Thyroid gland (tissue), 4 donors: ENCODE results near the gene GPR107. TPM values are rescaled to one million over a fixed set of nuclear protein-coding genes. Genes with fewer than 3 reads are reported as not detected.
A peak's percentile ranks its signal among the peaks of the same experiment; 100 is the strongest.

Experiments used
- DNase-seq, 2 donors: peaks; one replicate each; pipeline ENCODE4 v3.0.0-alpha.2; 2019
- H3K27ac ChIP-seq, 3 donors: fragments of 200-600 bp; sonication (generic); 1 replicate in 2 of 3; 2 replicates in 1 of 3; pipeline ENCODE4 v1.5.1; 2016 to 2019; ENCODE audit warnings: mild to moderate bottlenecking in 1 of 3, moderate library complexity in 1 of 3
- H3K27me3 ChIP-seq: fragments of 200-600 bp; sonication (generic); one replicate; pipeline ENCODE4 v1.5.1; 2019
- H3K36me3 ChIP-seq, 2 donors: fragments of 200-600 bp; sonication (generic); one replicate each; pipeline ENCODE4 v1.5.1; 2016 to 2019
- H3K4me1 ChIP-seq, 2 donors: fragments of 200-600 bp; sonication (generic); one replicate each; pipeline ENCODE4 v1.5.1; 2017 to 2019
- H3K4me3 ChIP-seq, 3 donors: fragments of 200-600 bp; sonication (generic); replicated peaks in 1 of 3; 1 replicate in 2 of 3; 2 replicates in 1 of 3; pipeline ENCODE4 v1.5.1; 2016; ENCODE audit warnings: mild to moderate bottlenecking in 1 of 3
- H3K9me3 ChIP-seq: fragments of 200-600 bp; sonication (generic); one replicate; pipeline ENCODE4 v1.5.1; 2017
- POLR2A ChIP-seq, 2 donors: fragments of 450-650 bp; IDR thresholded peaks; one replicate each; pipeline ENCODE4 v1.6.1; 2017; ENCODE audit warnings: antibody characterized with exemption in 2 of 2, mild to moderate bottlenecking in 2 of 2, moderate library complexity in 1 of 2
- WGBS, 2 donors: methylation state at CpG; one replicate each; pipeline ENCODE4 v1.1.5; 2017; 5-methylcytosine and 5-hydroxymethylcytosine counted together
- intact Hi-C: fragments of 100-400 bp; cut with DNase I; formaldehyde crosslinking; loops from one replicate; pipeline ENCODE4 v1.15.1; 2023
- total RNA-seq, 4 donors: library from RNA; depleted of rRNA; stranded (reverse); fragments of >200 nt; gene quantifications; one replicate each; pipeline ENCODE4 v1.2.3, GENCODE V29; 2016
- TF ChIP-seq, protein P1 (sequence below), 6 experiments: fragments of 200-600 bp in 3 of 6; fragments of 450-650 bp in 3 of 6; sonication (generic) in 3 of 6; IDR thresholded peaks; one replicate each; pipeline ENCODE4 v1.5.1; 2016 to 2019; ENCODE audit warnings: antibody characterized with exemption in 6 of 6, mild to moderate bottlenecking in 2 of 6, inconsistent platforms in 1 of 6, moderate library complexity in 1 of 6

GPR107 gene
- total RNA-seq, 4 donors from 2014 or later = 43.5 to 65.6 (median 58.7) TPM

DNA sequence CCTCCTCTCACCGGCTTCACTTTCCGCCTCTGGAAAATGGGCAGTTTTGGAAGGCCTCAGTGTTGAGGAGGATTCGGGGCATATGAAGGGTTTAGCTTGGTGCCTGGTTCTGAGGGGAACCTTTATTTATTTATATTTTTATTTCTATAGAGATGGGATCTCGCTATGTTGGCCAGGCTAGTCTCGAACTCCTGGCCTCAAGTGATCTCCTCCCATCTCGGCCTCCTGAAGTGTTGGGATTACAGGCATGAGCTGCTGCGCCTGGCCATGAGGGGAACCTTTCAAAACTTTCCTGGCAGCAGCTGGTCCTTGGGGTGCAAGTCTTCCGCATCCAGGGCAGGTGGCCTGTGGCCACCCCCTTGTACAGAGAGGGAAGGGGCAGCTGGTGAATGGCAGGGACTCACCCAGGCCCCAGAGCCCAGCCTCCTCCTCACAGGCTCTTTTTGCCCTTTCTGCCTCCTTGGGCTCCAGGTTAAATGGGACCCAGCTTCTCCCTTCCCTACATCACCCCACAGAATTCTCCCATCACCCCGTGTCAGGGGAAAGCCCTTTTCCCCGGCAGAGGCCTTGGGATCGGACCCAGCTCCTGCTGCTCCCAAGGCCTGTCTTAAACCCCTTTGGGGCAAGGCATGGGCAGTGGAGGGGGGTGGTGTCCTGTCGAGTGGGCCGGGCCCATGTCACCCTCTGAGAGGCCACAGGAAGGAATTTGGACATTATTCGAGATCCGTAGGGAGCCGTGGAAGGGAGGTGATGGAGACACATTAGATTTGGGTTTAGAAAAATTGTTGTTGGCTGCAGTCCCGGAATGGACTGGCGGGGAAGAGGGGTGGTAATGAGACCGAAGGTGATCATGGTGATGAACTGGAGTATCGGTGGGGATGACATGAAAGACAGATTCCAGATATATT, 124.4 kb downstream of the GPR107 start:
- TF ChIP-seq, protein P1, sequence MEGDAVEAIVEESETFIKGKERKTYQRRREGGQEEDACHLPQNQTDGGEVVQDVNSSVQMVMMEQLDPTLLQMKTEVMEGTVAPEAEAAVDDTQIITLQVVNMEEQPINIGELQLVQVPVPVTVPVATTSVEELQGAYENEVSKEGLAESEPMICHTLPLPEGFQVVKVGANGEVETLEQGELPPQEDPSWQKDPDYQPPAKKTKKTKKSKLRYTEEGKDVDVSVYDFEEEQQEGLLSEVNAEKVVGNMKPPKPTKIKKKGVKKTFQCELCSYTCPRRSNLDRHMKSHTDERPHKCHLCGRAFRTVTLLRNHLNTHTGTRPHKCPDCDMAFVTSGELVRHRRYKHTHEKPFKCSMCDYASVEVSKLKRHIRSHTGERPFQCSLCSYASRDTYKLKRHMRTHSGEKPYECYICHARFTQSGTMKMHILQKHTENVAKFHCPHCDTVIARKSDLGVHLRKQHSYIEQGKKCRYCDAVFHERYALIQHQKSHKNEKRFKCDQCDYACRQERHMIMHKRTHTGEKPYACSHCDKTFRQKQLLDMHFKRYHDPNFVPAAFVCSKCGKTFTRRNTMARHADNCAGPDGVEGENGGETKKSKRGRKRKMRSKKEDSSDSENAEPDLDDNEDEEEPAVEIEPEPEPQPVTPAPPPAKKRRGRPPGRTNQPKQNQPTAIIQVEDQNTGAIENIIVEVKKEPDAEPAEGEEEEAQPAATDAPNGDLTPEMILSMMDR (IDR thresholded peaks at IDR 0.05) = no peak
- TF ChIP-seq POLR2A (IDR thresholded peaks at IDR 0.05) = no peak
- H3K4me1 ChIP-seq = peaks cover 13 to 23% of the 10 kb centered on the region in 2 donors
- H3K27me3 ChIP-seq = no peaks in the 10 kb centered on the region
- DNase-seq = no peak
- WGBS, 2 donors = 72 to 77% methylated on average over 19 to 20 of the region's 20 CpGs
- peak overlapping the region in 1 of 3 donors; percentile 12 for H3K27ac ChIP-seq
- H3K9me3 ChIP-seq = no peaks in the 10 kb centered on the region
- no peak overlapping the region for H3K4me3 ChIP-seq
- no peaks in the 10 kb centered on the region for H3K36me3 ChIP-seq
- intact Hi-C loops = no loop called here

GRCh38 chr9:130179331-130179907, 125.7 kb downstream of the GPR107 start:
- intact Hi-C loops = no loop called here
- TF ChIP-seq POLR2A (IDR thresholded peaks at IDR 0.05) = no peak
- H3K4me3 ChIP-seq = no peak overlapping the region
- DNase-seq = no peak
- H3K4me1 ChIP-seq = peaks cover 13 to 24% of the 10 kb centered on the region in 2 donors
- 86 to 88% methylated on average over 2 of the region's 2 CpGs for WGBS, 2 donors
- H3K27ac ChIP-seq = no peak overlapping the region
- no peaks in the 10 kb centered on the region for H3K9me3 ChIP-seq
- no peaks in the 10 kb centered on the region for H3K27me3 ChIP-seq
- H3K36me3 ChIP-seq = no peaks in the 10 kb centered on the region

DNA sequence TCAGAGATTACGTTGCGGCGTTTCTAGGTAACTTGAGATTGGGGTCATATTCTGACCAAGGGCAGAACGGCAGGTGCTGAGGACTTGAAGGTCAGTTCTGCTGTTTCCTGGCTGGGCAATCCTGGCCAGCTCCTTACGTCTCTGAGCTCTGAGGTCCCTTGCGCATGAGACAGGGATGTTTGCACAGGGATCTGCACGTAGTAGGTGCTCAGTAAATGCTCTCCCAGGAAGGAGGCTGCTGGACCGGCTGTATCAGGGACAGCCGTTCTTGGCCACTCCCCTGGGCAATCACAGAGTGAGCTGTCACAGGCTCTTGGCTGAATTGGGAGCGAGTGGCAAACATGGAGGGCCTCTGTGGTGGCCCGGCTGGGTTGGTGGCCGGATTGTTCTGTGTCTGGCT, 126.8 kb downstream of the GPR107 start:
- Histone ChIP-seq H3K4me3 (no peak overlapping the region), H3K4me1 (peaks cover 13 to 27% of the 10 kb centered on the region in 2 donors), H3K36me3 (no peaks in the 10 kb centered on the region), H3K9me3 (no peaks in the 10 kb centered on the region), H3K27ac (no peak overlapping the region), H3K27me3 (no peaks in the 10 kb centered on the region)
- TF ChIP-seq, protein P1 (IDR thresholded peaks at IDR 0.05) = no peak
- no peak for TF ChIP-seq POLR2A (IDR thresholded peaks at IDR 0.05)
- no peak for DNase-seq
- intact Hi-C loops = no loop called here
- WGBS, 2 donors = 84 to 94% methylated on average over 9 to 10 of the region's 12 CpGs

DNA sequence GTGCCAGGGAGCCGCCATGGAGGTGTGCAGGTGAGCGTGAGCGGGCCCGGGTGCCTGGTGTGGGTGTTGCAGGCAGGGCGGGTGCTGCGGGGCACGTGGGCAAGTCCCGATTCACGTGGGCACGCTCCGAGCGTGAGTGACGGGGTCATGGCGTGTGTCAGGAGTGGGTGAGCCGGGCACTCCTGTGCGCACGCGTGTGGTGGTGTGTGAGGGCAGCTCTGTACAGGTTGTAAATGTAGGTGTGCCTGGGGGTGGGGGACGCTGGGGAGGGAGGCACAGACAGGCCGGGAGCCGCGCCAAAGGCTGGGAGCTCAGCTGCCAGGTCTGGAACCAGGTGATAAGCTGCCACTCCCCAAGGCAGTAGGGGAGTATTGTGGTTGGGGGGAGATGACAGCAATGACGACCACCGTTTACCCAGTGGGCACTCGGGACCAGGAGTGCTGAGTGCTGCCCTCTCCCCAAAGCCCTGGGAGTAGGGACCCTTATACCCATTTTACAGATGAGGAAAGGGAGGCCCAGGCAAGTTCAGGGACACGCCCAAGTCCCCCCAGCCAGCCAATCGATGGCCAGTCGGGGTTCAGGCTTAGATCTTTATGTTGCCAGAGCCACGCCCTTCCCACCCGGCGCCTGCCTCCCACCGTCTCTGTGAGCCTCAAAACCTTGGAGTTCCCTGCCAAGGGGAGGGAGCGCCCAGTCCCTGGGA, 128.1 kb downstream of the GPR107 start:
- Histone ChIP-seq H3K4me1 (peaks cover 26 to 39% of the 10 kb centered on the region in 2 donors), H3K4me3 (no peak overlapping the region), H3K27me3 (no peaks in the 10 kb centered on the region), H3K36me3 (no peaks in the 10 kb centered on the region), H3K27ac (peak overlapping the region in 2 of 3 donors; percentile 81 to 86), H3K9me3 (no peaks in the 10 kb centered on the region)
- WGBS, 2 donors = 92 to 93% methylated on average over 23 to 33 of the region's 33 CpGs
- TF ChIP-seq, protein P1 (IDR thresholded peaks at IDR 0.05) = no peak
- no peak for TF ChIP-seq POLR2A (IDR thresholded peaks at IDR 0.05)
- DNase-seq = no peak
- intact Hi-C loops = no loop called here

DNA sequence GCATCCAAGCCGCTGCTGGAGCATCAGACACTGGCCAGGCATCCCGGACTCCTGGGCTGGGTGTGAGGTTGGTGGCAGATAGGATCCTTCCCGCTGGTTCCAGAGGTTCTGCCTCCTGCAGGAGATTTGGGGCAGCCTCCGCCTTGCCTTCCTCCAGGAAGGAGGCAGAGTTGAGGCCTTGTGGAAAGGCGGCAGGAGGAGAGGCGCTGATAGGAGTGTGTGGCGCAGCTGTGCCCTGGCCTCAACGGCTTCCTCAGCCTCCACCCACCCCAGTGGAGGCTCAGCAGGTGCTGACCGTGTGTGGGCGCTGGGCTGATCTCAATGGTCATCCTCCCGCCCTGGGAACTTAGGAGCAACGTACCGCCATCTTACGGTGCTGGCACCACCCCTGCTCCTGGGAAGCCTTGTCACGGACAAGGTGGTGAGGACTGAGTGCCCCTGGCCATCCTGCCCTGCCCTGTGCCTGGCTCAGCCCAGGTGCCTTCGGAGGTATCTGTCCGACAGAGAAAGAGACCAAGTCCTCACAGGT, 128.7 kb downstream of the GPR107 start:
- TF ChIP-seq POLR2A (IDR thresholded peaks at IDR 0.05) = no peak
- TF ChIP-seq, protein P1 (IDR thresholded peaks at IDR 0.05) = no peak
- intact Hi-C loops = no loop called here
- 88 to 97% methylated on average over 9 to 11 of the region's 17 CpGs for WGBS, 2 donors

More for the DNA sequence above, 128.7 kb downstream of the GPR107 start:
- H3K4me1 ChIP-seq = peaks cover 32 to 45% of the 10 kb centered on the region in 2 donors
- no peak for DNase-seq
- no peaks in the 10 kb centered on the region for H3K9me3 ChIP-seq
- H3K27me3 ChIP-seq = no peaks in the 10 kb centered on the region
- no peak overlapping the region for H3K4me3 ChIP-seq
- H3K27ac ChIP-seq = peak overlapping the region; percentile 81 to 86 (median 85)
- H3K36me3 ChIP-seq = no peaks in the 10 kb centered on the region
